ENCODE measurements around the gene DLGAP1. TPM values are rescaled to one million over a fixed set of nuclear protein-coding genes. Genes with fewer than 3 reads are reported as not detected.

DLGAP1 gene
- total RNA-seq, 1 donor from 2014 or later, result not detected

DNA sequence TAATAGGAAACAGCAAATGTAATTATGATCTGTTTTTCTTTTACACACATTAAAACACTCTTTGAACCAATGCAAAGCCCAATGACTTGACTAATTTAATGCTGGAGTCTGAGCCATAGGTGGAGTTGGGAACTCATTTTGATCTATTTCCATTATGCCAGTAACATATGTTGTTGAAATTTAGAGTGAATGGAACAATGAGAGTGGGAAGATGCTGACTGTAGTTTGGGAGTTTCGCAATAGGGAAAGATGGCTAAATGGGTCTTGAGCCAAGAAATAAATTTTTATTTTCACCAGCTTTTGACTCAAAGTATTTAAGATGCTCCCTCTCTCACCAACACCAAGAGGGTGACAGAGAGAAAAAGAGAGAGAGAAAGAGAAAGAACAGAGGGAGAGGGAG is 246.7 kb downstream of the DLGAP1 start:
- no peak for ATAC-seq
- intact Hi-C loops (cut with DNase I), result no loop called here
- no peak for DNase-seq (ENCODE audit: missing footprints)

DNA sequence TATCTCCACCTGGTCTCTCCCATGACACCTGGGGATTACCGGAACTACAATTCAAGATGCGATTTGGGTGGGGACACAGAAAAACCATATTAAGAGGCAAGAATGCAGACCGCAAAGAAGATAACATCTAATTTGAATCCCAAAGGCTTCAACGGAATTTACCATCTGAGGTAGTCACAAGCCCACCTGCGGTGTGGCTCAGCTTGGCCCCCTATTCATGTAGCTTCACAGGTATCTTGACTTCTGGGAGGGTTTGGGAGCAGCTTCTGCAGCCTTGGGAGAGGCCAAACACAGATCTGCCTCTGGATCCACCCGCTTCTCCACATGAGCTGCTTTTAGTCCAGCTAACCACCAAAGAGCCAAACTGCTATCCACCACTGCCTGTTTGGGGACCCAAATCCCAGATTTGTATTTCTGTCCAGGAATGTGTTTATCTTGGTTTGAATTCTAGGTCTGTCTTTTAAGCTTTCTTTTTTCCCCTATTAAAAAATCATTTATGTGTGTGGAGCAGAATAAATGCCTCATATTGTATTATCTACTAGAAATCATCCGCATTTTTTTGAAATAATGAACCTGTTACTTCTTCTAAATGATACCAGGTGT is 247.6 kb downstream of the DLGAP1 start:
- ATAC-seq (no peak), DNase-seq (ENCODE audit: missing footprints) (no peak)
- intact Hi-C loops (cut with DNase I), result no loop called here

DNA sequence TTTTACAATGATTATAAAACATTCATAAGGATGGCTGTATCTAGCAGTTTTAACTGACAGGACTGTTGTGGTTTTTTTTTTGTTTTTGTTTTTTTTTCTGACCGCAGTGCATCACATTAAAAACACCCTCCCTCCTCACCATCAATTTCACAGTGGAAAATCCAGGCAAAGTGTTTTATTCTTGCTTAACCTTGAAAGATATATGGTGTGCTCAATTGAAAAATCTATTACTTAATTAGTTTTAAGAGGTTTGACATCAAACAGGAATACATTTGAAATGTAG is 250.7 kb downstream of the DLGAP1 start:
- ATAC-seq (no peak), DNase-seq (ENCODE audit: missing footprints) (no peak)
- intact Hi-C loops (cut with DNase I), result no loop called here

DNA sequence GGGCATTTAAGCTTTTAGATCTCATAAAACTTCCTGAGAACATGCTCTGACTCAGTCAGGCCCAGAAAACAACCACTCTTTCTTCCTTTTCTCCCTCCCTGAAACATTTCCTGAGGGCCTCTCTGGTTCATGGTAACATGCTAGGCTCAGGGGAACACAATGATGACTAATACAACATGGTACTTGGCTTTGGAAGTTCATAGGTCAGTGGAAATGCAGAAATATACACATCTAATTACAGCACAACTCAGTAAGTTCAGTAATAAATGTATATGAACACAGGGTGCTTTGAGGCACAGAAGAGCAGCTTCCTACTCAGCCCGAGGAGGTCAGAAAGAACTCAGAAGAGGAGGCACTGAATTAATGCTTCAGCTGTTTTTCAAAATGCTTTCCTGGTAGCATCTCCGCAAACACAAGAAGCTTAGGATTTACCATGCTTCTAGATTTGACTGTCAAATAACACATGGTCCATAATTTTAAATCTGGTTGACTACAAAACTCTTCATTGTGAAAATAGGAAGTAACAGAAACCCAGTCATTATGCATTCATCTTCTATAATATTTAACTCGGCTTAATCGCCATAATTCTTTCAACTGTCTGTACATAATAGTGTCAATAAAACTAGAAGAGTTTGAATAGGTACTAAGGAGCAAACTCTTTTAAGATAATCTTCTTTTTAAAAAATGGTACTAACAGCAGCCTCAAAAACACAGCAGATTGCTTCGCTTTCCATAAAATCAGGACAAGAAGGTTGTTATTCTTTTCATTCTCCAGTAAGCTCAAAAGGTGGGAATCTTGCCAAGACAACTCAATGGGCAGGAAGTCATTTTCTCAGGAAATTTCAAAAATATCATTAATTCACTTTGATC is 251.3 kb downstream of the DLGAP1 start:
- no peak for ATAC-seq
- intact Hi-C loops (cut with DNase I), result no loop called here
- no peak for DNase-seq (ENCODE audit: missing footprints)

DNA sequence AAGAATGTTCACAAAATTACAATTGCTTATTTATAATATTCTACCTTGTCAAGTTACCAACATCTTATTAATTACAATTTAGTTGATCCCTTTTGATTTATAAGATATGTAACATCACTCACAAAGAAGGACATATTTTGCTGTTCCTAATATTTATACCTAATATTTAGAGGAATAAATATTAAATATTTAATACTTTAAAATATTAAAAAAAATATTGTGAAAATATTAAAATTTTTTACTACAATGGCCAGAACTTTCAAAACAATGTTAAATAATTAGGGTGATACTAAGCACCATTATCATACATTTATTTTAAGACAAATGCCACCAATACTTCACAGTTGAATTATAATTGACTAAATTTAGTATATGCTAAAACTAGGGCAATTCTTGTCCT is 254.7 kb downstream of the DLGAP1 start:
- no peak for ATAC-seq
- intact Hi-C loops (cut with DNase I), result no loop called here
- no peak for DNase-seq (ENCODE audit: missing footprints)

DNA sequence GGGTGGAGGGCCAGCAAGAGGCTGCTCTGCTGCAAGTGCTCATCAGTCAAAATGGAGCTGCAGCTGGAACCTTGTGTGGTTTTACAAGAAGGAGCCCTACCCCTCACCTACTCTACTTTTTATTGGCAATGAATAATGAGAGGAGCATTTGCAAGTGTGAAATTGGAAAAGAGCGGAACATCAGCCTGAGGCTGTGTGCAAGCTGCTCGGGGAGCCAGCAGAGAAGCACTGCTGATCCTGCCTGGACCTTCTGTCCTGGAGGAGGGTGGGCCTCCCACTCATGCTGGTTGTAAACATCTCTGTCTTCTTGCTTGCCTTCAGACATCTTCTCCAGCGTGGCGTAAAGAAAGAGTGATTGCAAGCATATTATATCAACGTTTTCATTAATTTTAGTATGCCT is 256.2 kb downstream of the DLGAP1 start:
- ATAC-seq (no peak), DNase-seq (ENCODE audit: missing footprints) (peak; percentile 30)
- intact Hi-C loops (cut with DNase I), result no loop called here

DNA sequence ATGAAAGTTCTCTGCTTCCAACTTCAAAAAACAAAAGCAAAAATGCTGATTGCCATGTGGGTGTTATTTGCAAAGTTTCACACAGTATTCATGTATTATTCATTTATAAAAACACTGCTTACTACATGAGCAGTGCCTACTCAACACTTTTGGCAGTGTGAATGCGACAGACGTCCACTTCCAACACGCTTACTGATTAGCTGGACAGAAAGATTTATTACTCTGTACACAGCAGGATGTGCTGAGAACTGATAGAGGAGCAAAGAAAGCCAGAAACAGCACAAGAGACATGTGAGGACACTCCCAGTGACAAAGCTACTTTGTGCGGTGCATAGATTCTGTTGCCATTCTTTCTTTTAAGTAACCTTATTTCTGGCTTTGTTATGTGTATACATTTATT is 258.8 kb downstream of the DLGAP1 start:
- no peak for ATAC-seq

DNA sequence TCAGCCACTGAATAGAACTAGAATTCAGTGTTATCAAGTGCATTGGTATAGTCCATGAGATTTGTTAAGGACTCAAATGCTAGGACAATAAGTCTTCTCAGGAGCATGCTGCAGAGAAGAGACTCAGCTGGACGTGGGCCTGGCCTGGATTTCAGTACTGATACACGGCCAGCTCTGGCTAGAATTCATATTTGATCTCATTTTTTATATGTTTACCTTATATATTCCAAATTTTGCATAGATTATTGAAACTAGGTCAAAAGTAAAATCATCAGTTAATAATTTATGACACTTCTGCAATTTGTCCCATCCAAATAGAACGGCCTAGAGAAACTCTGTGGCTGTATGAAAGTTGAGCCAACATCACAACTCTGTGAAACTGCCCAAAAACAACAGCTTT is 262.0 kb downstream of the DLGAP1 start:
- intact Hi-C loops (cut with DNase I), result no loop called here
- peak; percentile 31 for DNase-seq (ENCODE audit: missing footprints)
- ATAC-seq, result no peak

More for the DNA sequence above, 258.8 kb downstream of the DLGAP1 start:
- no peak for DNase-seq (ENCODE audit: missing footprints)
- intact Hi-C loops (cut with DNase I), result no loop called here

DNA sequence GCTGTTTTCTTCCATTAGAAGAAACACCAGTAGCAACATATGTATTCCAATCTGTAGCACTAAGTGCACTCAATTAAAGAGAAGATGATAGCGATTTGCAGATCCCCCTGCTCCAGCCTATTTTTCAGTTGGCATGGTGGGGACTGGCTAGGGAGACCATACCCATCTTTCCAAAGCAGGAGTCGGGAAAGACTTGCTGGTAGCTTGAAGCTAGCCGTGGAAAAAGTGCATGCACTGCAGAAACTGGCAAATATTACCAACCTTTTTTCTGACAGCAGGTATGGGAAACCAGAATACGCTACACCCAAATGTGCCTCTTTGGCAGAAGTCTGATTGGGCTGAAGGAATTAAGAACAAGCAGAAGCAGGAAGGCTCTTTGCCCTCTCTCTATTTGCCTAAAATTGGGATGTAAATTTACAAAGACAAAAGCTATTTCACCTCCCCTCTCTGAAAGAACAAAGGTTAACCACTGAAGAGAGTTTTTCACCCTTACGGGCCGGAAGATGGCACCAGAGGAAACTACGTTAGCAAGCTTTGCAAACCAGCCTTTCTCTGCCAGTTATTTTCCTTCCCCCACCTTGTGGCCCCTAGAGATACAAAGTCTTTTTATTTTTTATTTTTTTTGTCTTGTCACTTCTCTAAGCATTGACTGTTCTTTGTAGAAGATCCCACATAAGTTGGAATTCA is 273.1 kb downstream of the DLGAP1 start:
- ATAC-seq, result no peak
- DNase-seq (ENCODE audit: missing footprints), result no peak
- intact Hi-C loops (cut with DNase I), result no loop called here

DNA sequence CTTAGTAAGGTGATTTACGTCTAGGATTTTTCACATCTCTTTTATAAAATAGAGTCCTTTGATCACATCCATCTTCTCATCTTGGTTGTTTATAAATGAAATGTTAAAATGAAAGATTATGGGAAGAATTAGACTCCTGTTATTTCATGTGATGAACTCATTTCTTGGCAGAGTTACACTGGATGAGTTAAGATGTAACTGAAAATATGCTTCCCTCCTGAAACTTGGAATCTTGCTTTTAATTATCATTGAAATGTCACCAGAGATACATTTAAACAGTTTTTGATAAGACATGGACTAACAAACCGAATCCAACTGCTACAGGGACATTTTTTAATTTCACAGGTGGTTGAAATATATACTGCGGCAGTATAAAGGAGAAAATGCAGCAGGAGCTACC is 274.0 kb downstream of the DLGAP1 start:
- DNase-seq (ENCODE audit: missing footprints) (no peak), ATAC-seq (no peak)
- intact Hi-C loops (cut with DNase I), result no loop called here

DNA sequence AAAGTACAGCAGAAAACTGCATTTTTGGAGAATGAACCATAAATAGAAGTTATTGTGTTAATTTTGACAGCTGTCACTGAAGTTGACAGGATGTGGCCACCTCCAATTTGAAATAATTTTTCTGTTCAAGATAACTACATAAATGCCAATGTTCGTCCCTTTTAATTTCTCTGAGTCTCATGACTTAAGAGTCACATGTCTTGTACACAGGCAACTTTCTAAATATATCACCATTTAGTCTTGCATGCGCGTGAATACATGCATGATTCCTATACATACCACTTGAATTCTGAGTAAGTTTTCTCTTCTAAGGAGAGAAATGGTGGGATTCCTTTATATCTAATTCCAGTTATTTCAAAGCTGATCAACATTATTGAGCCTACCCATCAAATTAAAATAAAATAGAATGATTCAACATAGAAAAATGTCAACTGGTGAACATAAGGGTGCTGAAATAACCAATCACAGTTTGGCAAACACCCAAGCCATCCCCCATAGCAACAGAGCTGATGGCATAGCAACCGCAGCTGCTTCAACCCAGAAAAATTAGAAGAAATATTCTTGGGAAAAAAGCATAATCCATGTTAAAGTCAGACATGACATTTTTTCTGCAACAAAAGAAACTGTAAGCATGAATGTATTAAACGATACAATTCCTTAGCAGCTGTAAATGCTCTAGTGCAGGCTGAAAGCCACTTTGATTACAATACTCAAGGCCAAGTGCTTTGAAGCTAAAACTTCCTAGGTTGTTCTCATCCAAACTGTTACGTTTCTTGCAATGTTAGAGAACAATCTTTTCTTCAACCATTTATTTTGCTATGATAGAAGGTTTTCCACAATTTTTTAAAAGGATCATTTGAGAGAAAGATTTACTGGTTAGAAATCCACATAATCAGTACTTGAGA is 282.7 kb downstream of the DLGAP1 start:
- ATAC-seq, result no peak
- intact Hi-C loops (cut with DNase I), result no loop called here
- DNase-seq (ENCODE audit: missing footprints), result no peak

DNA sequence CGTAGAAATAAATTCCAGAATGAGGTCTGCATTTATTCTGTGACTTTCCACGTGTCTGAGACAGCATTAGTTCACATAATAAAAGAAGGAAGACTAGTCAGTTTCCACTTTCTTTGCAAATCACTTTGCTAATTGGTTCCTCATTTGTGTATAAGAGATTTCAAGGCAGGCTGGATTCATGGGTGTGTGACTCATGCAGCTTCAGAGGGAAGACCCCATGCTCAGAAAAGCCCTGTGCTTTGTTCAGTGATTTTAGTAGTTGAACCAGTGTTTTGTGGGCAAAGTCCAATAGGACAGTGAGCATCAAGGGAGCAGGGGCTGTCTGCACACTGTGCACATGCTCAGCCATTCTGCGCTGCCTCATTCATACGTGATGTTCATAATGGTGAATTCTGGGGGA is 297.8 kb downstream of the DLGAP1 start:
- ATAC-seq (no peak), DNase-seq (ENCODE audit: missing footprints) (no peak)
- intact Hi-C loops (cut with DNase I), result no loop called here

DNA sequence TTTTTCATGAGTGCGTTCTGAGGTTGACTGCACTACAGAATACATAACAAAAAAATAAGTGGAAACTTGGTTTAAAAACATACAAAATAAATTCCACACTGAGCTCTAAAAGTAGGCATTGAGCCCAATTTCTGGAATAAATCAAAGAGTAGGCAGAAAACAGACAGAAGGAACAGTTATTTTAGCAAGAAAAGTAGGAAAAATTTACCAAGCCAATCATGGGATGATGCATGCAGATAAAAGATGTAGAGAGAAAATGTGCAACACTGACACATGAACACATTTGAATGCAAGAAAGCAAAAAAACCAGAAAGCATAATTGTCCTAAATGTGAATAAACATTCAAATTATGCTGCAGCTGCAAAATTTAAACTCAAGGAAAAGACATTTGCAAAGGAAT is 308.3 kb downstream of the DLGAP1 start:
- ATAC-seq (no peak), DNase-seq (ENCODE audit: missing footprints) (no peak)
- intact Hi-C loops (cut with DNase I), result no loop called here

DNA sequence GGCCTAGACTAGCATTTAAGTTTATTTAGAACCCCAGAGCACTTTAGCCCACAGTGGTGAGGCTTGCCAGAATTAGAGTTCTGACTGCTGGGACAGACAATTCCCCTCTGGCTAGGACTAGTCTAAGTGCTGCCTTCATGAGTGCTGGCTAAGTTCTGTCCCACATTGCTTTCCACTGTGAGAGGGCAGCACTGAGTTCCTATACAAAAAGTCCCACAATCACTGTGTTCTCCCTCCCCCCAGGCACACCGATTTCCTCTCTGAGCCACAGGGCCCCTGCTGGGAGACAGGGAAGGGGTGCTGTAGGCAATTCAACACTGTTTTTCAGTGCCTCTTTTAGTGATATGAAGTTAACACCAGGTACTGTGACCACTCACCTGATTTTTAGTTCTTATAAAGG is 310.9 kb downstream of the DLGAP1 start:
- intact Hi-C loops (cut with DNase I), result no loop called here
- ATAC-seq (no peak), DNase-seq (ENCODE audit: missing footprints) (no peak)

DNA sequence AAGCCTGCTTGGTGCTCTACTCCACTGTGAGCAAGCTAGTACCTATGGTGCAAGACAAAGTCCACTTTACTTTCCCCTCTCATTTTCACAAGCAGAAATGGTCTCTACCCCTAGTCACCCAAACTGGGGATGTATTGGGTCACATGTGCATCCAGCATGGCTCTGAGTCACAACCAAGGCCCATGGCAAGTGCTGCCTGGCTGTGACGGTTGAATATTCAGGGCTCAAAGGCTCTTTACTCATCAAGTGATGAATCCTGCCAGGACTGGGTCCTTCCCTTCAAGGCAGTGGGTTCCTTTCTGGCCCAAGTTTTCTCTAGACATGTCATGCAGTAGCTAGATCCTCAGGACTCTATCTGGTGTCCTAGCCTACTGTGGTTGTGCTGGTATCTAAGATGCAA is 311.5 kb downstream of the DLGAP1 start:
- DNase-seq (ENCODE audit: missing footprints), result no peak
- ATAC-seq, result no peak
- intact Hi-C loops (cut with DNase I), result no loop called here

DNA sequence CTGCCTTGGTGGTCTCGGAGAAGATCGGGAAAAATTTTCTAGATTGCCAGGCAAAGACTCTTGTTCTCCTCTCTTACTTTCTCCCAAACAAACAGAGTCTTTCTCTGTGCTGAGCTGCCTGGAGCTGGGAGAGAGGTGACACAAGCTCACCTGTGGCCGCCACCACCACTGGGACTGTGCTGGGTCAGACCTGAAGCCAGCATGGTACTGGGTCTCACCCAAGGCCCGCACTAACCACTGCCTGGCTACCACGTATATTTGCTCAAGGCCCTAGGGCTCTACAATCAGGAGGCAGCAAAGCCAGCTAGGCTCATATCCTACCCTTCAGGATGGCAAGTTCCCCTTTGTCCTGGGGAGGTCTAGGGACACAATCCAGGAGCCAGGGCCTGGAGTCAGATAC is 312.2 kb downstream of the DLGAP1 start:
- no peak for ATAC-seq
- no peak for DNase-seq (ENCODE audit: missing footprints)
- intact Hi-C loops (cut with DNase I), result no loop called here

DNA sequence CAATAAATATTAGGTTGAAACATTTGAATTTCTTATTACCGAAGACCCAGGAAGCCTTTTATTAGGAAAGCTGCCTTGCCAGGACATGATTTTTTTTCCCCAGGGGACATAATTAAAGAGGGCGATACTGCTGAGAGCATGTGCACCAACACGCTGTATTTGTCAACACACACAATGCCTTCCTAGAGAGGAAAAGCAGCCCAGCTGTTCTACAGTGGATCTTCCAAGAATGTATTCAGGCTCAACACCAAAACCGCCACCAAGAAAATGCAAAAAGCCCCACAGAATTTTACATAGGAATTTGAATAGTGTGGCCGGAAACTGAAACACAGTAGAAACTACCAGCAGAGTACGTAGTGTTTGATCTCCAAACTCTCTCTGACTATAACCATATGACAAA is 320.4 kb downstream of the DLGAP1 start:
- ATAC-seq, result no peak
- intact Hi-C loops (cut with DNase I), result no loop called here
- DNase-seq (ENCODE audit: missing footprints), result no peak

DNA sequence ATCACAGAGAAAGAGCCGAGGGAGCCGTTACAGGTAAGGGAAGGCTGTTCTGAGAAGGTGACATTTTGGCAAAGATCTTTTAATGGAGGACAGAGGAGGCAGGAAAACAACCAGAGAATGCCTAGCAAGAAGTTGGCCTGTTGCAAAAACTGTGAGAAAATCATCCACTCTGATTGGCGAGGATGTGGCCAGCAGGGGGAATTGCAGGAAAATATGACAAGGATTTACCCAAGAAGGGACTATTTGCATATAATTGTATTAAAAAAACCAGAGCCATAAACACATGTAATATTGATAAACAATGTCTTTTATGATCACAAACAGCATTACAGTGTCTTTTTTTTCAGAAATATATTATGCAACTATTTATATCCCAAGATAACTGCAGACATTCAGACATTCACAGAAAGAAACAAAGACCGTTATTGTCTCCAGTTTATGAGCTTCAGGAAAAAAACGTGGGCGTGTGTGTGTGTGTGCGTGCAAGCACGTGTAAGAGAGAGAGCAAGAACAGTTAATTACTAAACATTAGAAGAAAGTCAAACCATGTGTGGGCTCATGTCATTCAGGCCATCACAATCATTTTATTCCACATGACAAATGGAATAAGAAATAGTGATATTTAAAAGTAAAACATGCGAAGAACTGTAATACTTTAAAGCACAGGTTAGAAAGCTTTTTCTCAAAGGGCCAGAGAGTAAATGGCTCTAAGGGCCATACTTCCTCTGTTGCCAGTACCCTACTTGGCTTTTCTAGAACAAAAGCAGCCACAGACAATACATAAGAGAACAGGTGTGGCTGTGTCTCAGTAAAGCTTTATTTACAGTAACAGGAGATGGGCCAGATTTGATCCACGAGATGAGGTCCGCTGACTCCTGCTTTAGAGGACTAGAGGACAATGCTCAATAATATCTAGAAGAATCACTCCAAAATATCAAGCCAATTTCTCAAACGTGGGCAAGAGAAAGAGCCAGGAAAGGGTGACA is 324.1 kb downstream of the DLGAP1 start:
- intact Hi-C loops (cut with DNase I), result no loop called here
- DNase-seq (ENCODE audit: missing footprints) (no peak), ATAC-seq (no peak)
